MM.1S (cell line): ENCODE measurements around the gene C17orf50.

Experiments
- DNase-seq: peaks from one replicate; pipeline ENCODE4 v3.0.0-alpha.2; 2015
- H2AFZ ChIP-seq: fragments of 300-600 bp; sonication (generic); 2 replicates; pipeline ENCODE4 v1.6.0; 2016; ENCODE audit warnings: antibody characterized with exemption, low read length
- H3F3A ChIP-seq: fragments of 300-600 bp; sonication (generic); 2 replicates; pipeline ENCODE4 v1.6.1; 2016; ENCODE audit warnings: mild to moderate bottlenecking, antibody characterized with exemption, low read length, moderate library complexity, mixed read lengths; ENCODE audit not compliant: insufficient read depth
- H3K27ac ChIP-seq: fragments of 300-600 bp; sonication (generic); 2 replicates; pipeline ENCODE4 v1.5.1; 2016; ENCODE audit warnings: mild to moderate bottlenecking, low read length
- H3K27me3 ChIP-seq: fragments of 300-600 bp; sonication (generic); replicated peaks from 2 replicates; pipeline ENCODE4 v1.6.0; 2016; ENCODE audit warnings: low read length; ENCODE audit not compliant: insufficient read depth
- H3K36me3 ChIP-seq: fragments of 300-600 bp; sonication (generic); replicated peaks from 2 replicates; pipeline ENCODE4 v1.6.1; 2016; ENCODE audit warnings: mild to moderate bottlenecking, low read length, mixed read lengths; ENCODE audit not compliant: insufficient read depth
- H3K4me1 ChIP-seq: fragments of 300-600 bp; sonication (generic); 2 replicates; pipeline ENCODE4 v1.6.1; 2016; ENCODE audit warnings: low read length, mixed read lengths
- H3K4me2 ChIP-seq: fragments of 300-600 bp; sonication (generic); 2 replicates; pipeline ENCODE4 v1.6.0; 2016; ENCODE audit warnings: low read depth, low read length
- H3K4me3 ChIP-seq: fragments of 300-600 bp; sonication (generic); 2 replicates; pipeline ENCODE4 v1.5.1; 2016; ENCODE audit warnings: low read length, mixed read lengths
- H3K79me2 ChIP-seq: fragments of 300-600 bp; sonication (generic); 2 replicates; pipeline ENCODE4 v1.6.1; 2016; ENCODE audit warnings: mixed run types, low read length, mixed read lengths
- H3K9ac ChIP-seq: fragments of 300-600 bp; sonication (generic); 2 replicates; pipeline ENCODE4 v1.6.1; 2016; ENCODE audit warnings: low read length, mixed read lengths
- H3K9me2 ChIP-seq: fragments of 300-600 bp; sonication (generic); replicated peaks from 2 replicates; pipeline ENCODE4 v1.6.1; 2016; ENCODE audit warnings: mild to moderate bottlenecking, low read length, mixed read lengths; ENCODE audit not compliant: insufficient read depth
- H3K9me3 ChIP-seq: fragments of 300-600 bp; sonication (generic); replicated peaks from 2 replicates; pipeline ENCODE4 v1.6.1; 2016; ENCODE audit warnings: mild to moderate bottlenecking, low read length, mixed read lengths; ENCODE audit not compliant: insufficient read depth
- H4K20me1 ChIP-seq: fragments of 300-600 bp; sonication (generic); 2 replicates; pipeline ENCODE4 v1.6.1; 2016; ENCODE audit warnings: mild to moderate bottlenecking, low read length, moderate library complexity, mixed read lengths; ENCODE audit not compliant: insufficient read depth
- EZH2 ChIP-seq: fragments of 300-600 bp; sonication (generic); optimal IDR thresholded peaks from 2 replicates; pipeline ENCODE3; 2017; ENCODE audit warnings: low read depth, mild to moderate bottlenecking, antibody characterized with exemption, low read length, mixed read lengths
- EZH2phosphoT487 ChIP-seq: fragments of 300-600 bp; sonication (generic); IDR thresholded peaks from 2 replicates; pipeline ENCODE4 v1.6.1; 2018; ENCODE audit warnings: antibody characterized with exemption, low read length
- TF ChIP-seq, protein P1 (sequence below): fragments of 300-600 bp; sonication (generic); IDR thresholded peaks from 2 replicates; pipeline ENCODE4 v1.5.1; 2016; ENCODE audit warnings: antibody characterized with exemption, low read length, mixed read lengths

C17orf50 gene

DNA sequence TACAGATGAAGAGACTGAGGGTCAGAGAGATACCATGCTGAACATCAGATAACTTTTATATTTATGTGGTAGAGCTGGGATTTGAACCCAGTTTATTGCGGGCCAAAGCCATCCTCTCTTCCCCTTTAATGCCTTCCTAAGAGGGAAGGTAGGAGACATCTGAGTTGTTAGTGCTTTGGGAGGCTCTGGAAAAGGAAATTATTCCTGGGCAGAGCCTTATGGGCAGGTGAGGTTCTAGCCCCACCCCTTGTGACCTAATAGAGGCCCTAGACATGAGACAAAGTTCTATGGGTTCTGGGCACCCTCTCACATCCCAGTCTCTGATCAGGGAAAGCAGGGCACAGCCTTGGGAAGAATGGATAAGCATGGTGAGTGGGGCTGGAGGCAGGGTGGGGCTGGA is at the start of gene C17orf50:
Gene C17orf50, plus strand, starts transcription at position 301 of the 400 bp plus-strand sequence. Its CDS starts 55 bp downstream, at position 356.
- H3K4me3 ChIP-seq = no peak within 1 kb of the TSS
- H3K36me3 ChIP-seq = no peaks in the 10 kb centered on the region
- no peak for DNase-seq
- no peak within 1 kb of the TSS for H3K27ac ChIP-seq
- no peaks in the 10 kb centered on the region for H3K9me3 ChIP-seq
- H3K79me2 ChIP-seq = no peaks in the 10 kb centered on the region
- no peak within 1 kb of the TSS for H3K4me2 ChIP-seq
- TF ChIP-seq, protein P1, sequence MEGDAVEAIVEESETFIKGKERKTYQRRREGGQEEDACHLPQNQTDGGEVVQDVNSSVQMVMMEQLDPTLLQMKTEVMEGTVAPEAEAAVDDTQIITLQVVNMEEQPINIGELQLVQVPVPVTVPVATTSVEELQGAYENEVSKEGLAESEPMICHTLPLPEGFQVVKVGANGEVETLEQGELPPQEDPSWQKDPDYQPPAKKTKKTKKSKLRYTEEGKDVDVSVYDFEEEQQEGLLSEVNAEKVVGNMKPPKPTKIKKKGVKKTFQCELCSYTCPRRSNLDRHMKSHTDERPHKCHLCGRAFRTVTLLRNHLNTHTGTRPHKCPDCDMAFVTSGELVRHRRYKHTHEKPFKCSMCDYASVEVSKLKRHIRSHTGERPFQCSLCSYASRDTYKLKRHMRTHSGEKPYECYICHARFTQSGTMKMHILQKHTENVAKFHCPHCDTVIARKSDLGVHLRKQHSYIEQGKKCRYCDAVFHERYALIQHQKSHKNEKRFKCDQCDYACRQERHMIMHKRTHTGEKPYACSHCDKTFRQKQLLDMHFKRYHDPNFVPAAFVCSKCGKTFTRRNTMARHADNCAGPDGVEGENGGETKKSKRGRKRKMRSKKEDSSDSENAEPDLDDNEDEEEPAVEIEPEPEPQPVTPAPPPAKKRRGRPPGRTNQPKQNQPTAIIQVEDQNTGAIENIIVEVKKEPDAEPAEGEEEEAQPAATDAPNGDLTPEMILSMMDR = no peak
- TF ChIP-seq EZH2 (no peak), EZH2phosphoT487 (no peak)
- H3K9me2 ChIP-seq = no peaks in the 10 kb centered on the region
- no peaks in the 10 kb centered on the region for H4K20me1 ChIP-seq
- no peak within 1 kb of the TSS for H3K9ac ChIP-seq
- H3K4me1 ChIP-seq = no peaks in the 10 kb centered on the region
- no peak within 1 kb of the TSS for H2AFZ ChIP-seq
- no peaks in the 10 kb centered on the region for H3F3A ChIP-seq
- peaks cover 7% of the 10 kb centered on the region; the same call in 1 of the 2 replicates for H3K27me3 ChIP-seq

DNA sequence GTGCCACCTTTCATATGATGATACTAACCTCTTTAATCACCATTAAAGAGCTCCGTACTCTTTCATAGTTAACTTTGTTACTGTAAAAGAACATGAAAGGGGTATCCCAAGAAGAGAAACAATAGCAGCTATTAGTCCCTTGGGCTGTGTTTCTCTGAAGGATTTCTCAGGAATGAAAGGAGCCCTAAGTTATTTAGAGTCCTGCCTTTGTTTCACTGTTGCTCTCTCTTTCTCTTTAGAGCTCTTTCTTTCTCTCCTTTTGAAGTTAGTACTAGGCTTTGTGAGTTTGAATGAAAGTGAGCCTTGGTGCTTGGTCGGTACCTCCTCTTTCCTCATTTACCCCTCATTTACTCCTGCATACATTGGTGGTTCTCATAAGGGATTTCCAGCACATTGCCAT is 49.7 kb upstream of the C17orf50 start:
- H3K36me3 ChIP-seq = no peaks in the 10 kb centered on the region
- no peak overlapping the region for H3K4me2 ChIP-seq
- H4K20me1 ChIP-seq = no peaks in the 10 kb centered on the region
- TF ChIP-seq EZH2 (no peak), EZH2phosphoT487 (no peak)
- TF ChIP-seq, protein P1 = no peak
- H3K9me2 ChIP-seq = no peaks in the 10 kb centered on the region
- no peak overlapping the region for H2AFZ ChIP-seq
- no peaks in the 10 kb centered on the region for H3K79me2 ChIP-seq
- H3K9me3 ChIP-seq = no peaks in the 10 kb centered on the region
- peaks cover 10% of the 10 kb centered on the region for H3F3A ChIP-seq
- H3K4me1 ChIP-seq = peaks cover 37% of the 10 kb centered on the region
- no peak for DNase-seq
- H3K27ac ChIP-seq = no peak overlapping the region
- no peak overlapping the region for H3K9ac ChIP-seq
- no peaks in the 10 kb centered on the region for H3K27me3 ChIP-seq
- H3K4me3 ChIP-seq = no peak overlapping the region

DNA sequence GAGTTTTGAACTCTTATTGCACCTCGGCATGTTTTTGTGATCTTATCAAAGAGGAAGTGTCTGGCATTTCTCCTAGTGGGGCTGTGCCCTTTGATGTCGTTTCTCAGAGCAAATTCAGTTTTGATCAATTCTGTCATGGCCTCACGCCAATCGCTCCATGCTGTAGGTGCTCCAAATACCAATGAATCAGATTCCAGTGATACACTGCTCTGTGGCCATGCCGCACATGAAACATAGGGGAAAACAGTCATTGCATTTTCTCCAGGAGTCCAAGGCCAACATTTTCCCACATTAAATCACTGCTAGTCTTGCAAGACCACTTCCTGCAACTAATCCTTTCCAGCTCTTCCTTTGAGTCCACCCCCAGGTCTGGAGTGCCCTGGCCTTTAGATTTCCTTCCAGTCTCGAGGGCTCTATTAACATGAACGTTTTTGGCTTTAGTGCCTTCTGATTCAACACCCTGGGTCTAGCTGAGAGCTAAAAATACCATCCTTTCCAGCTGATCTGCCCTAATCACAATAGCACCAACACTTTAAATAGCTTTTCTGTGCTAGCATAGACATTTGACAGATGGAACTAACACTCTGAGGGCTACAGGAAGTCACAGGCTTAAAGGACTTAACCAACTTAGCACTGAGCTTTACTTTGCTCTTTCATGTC is 47.5 kb upstream of the C17orf50 start:
- peaks cover 31% of the 10 kb centered on the region for H3K4me1 ChIP-seq
- H3K79me2 ChIP-seq = no peaks in the 10 kb centered on the region
- H4K20me1 ChIP-seq = no peaks in the 10 kb centered on the region
- H3K36me3 ChIP-seq = no peaks in the 10 kb centered on the region
- no peak overlapping the region for H3K9ac ChIP-seq
- peak overlapping the region; percentile 5; the same call in 1 of the 2 replicates for H3K27ac ChIP-seq
- TF ChIP-seq EZH2phosphoT487 = no peak
- TF ChIP-seq, protein P1 = no peak
- no peak for TF ChIP-seq EZH2
- H2AFZ ChIP-seq = no peak overlapping the region
- peak; percentile 53 for DNase-seq
- peak overlapping the region; percentile 50 for H3K4me2 ChIP-seq
- no peaks in the 10 kb centered on the region for H3K9me2 ChIP-seq
- H3K9me3 ChIP-seq = no peaks in the 10 kb centered on the region
- no peak overlapping the region for H3K4me3 ChIP-seq
- no peaks in the 10 kb centered on the region for H3K27me3 ChIP-seq
- peaks cover 10% of the 10 kb centered on the region for H3F3A ChIP-seq
